T-helper 1 cell treated with Interleukin-12 subunit alpha and Interleukin-12 subunit beta and Interleukin-4 antibody, amounts not matched to agents 30 ng/mL and 1 ng/mL, for 36 hours (primary cell): Measurements from ENCODE around the gene QSOX2. TPM values are rescaled to one million over a fixed set of nuclear protein-coding genes. Genes with fewer than 3 reads are reported as not detected.

Experiments used
- intact Hi-C: fragments of 100-400 bp; cut with micrococcal nuclease; formaldehyde crosslinking; loops from one replicate; pipeline ENCODE4 v1.15.1; 2024
- total RNA-seq: library from RNA; stranded (reverse); gene quantifications from 2 replicates; pipeline ENCODE4 v1.2.3, GENCODE V29; 2022

QSOX2 gene
- 16.0 and 16.3 TPM in 2 replicates for total RNA-seq

DNA sequence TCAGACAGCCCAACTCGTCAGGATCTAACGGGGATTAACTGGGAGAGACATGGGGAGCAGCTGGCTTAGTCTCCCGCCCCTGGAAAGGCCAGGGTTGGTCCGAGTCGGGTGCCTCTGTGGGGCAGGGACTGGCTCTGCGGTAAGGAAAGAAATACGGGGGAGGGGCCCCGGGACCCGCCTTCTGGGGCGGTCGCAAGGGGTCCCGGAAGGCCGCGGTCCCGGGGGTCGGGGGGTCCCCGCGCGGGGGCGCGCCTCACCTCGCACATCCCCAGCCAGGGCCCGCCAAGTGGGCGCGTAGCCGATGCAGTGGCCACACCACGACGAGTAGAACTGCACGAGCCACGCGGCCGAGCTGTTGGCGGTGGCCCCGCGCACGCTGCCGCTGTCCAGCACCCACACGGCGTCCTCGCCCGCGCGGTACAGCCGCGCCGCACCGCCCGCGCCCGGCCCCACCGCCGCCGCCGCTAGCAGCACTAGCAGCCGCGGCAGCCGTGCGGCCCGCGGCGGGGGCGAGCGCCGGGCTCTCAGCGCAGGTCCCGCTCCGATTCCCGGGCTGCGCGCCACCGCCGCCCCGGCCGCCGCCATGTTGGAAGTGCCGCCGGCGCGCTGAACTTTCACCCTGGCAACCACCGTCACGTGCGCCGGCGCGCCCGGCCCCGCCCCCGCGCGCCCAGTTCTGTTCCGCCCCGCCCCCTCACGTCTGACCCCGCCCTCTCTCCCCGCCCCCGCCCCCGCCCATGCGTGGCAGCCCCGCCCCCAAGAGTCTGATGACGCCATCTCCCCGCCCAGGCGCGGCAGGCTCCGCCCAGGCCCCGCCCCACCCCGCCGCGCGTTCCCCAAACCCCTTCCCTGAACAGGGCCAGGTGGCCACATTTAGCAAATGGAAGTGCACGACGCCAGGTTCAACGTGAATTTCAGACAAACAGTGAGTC lies at the start of gene QSOX2:
TSS of gene QSOX2 (minus strand) at position 594 of the 932 bp plus-strand sequence. CDS start at position 585, 9 bp downstream.
- intact Hi-C loops: loop anchor here (1.0 to 10.0 kb wide), 8 partner anchors 13 to 1215 kb away; partner anchors contain the start of genes CAMSAP1, DNLZ and UBAC1

GRCh38 chr9:136295055-136295454 lies 49.4 kb upstream of the QSOX2 start:
- intact Hi-C loops: no loop called here

GRCh38 chr9:136294437-136294836 lies 48.8 kb upstream of the QSOX2 start:
- intact Hi-C loops: no loop called here

GRCh38 chr9:136293476-136294077 lies 48.0 kb upstream of the QSOX2 start:
- intact Hi-C loops: no loop called here

DNA sequence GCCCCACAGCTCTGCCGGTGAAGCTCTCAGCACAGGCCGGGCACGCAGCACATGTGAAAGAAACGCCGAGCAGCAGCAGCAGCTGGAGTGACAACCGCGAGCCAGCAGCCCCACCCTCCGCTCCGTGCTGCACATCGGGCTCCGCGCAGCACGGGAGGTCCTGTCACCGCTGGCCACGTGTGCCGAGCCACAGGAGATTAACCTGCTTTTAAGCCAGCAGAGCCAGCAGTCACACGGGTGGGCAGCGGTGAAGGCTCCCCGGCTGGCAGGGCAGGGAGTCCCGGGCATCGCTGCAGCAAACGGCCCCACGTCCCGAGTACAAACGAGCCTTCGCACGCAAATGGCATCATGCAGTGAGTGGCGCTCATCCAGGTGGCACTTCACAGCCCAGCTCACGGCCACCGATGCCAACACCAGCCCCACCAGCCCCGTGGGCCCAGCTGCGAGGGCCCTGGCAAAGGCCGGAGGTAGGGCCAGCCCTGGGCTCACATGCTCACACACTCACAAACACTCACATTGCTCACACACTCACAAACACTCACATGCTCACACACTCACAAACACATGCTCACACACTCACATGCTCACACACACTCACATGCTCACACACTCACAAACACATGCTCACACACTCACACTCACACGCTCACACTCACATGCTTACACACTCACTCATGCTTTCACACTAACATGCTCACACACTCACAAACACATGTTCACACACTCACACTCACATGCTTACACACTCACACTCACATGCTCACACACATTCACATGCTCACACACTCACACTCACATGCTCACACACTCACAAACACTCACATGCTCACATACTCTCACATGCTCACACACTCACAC lies 47.2 kb upstream of the QSOX2 start:
- intact Hi-C loops: no loop called here

GRCh38 chr9:136292026-136292538 lies 46.5 kb upstream of the QSOX2 start:
- intact Hi-C loops: no loop called here

GRCh38 chr9:136291306-136292025 lies 45.9 kb upstream of the QSOX2 start:
- intact Hi-C loops: no loop called here

GRCh38 chr9:136290508-136291000 lies 44.9 kb upstream of the QSOX2 start:
- intact Hi-C loops: no loop called here

- intact Hi-C loops: no loop called here
Observed at GRCh38 chr9:136289651-136290507, 44.3 kb upstream of the QSOX2 start.

GRCh38 chr9:136287960-136288753 lies 42.5 kb upstream of the QSOX2 start:
- intact Hi-C loops: no loop called here

- intact Hi-C loops: no loop called here
Observed at GRCh38 chr9:136286987-136287379, 41.4 kb upstream of the QSOX2 start.

GRCh38 chr9:136286359-136286986 lies 40.9 kb upstream of the QSOX2 start:
- intact Hi-C loops: no loop called here

GRCh38 chr9:136285501-136286358 lies 40.1 kb upstream of the QSOX2 start:
- intact Hi-C loops: no loop called here

GRCh38 chr9:136284951-136285350 lies 39.3 kb upstream of the QSOX2 start:
- intact Hi-C loops: loop anchor here (5.0 kb wide), 1 partner anchor 38 kb away; the partner anchor contains the start of gene QSOX2

DNA sequence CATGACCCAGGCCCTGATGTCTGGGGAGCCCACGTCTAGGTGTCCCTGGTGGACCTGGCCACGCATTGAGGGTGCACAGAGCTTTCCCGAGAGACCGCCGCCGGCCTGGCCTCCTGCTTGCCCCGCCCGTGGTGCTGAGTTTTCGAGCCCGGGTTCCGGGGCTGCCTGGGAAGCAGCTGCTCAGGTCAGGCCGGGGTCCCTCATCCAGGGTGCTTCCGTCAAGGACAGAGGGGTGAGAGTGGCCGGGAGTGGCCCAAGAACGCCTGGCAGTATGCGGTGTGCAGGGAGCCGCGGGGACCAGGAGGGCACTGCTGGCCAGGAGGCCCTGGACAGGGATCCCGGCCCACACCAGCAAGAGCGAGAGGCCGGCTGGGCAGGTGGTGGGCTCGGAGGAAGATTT lies 38.7 kb upstream of the QSOX2 start:
- intact Hi-C loops: loop anchor here (5.0 kb wide), 1 partner anchor 37 kb away; the partner anchor contains the start of gene QSOX2

DNA sequence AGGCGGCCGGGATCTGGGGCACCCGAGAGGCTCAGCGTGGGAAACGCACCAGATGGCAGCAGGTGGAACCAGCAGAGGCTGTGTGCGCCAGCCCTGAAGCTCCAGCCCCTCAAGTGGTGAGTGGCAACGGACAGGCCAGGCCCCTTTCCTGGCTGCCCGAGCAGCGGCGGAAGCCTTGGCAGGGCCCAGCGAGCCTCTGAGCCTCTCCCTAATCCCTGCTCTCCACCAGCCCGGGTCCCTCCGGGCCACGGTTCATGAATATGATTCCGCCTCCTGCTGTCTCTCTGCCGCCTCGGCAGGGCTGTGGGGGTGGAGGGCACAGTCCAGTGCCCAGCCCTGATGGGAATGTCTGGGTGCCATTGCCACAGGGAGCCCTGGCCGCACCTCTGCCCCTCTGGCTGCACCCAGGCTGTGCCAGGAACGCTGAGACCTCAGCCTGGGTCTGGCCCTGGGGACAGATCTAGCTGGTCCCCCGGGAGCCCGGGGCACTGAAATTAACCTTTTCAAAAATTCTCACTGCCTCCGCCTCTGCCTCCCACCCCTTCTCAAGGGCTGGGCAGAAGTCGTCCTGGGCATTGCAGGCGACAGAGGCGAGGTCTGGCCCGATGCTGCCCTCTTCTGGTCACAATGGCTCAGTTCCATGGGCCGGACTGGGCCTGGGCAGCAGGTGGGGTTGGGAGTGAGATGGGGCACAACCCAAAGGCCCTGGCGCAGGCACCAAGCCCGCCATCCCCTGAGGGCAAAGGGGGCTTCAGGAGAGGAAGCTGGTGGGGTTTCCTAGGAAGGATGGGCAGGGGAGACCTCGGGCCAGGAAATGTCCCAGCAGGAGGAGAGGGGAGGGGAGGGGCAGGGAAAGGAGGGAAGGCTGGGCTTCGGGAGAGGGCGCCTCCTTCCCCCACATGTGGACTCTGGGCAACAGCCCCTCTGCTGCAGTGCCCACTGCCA lies 38.0 kb upstream of the QSOX2 start:
- intact Hi-C loops: loop anchor here (1.0 to 5.0 kb wide), 3 partner anchors 36 to 117 kb away; partner anchors contain the start of genes QSOX2 and SNAPC4
